ENCODE results near the gene CRB1.

Gene CRB1

GRCh38 chr1:197363855-197364254, 95.8 kb downstream of the CRB1 start (continued):
- TF ChIP-seq ZNF146 (tag by site-specific recombination; IDR thresholded peaks at IDR 0.05) (no peak), ZNF292 (tag by site-specific recombination; IDR thresholded peaks at IDR 0.05; ENCODE audit: borderline replicate concordance, low read depth) (no peak), ZBTB26 (tag by site-specific recombination; optimal IDR thresholded peaks at IDR 0.05) (no peak), ZNF140 (tag by site-specific recombination; IDR thresholded peaks at IDR 0.05) (no peak), PRDM1 (tag by site-specific recombination; IDR thresholded peaks at IDR 0.05) (no peak), OVOL3 (tag by site-specific recombination; IDR thresholded peaks at IDR 0.05) (no peak)

- no peak for TF ChIP-seq ZNF571 (tag by site-specific recombination; IDR thresholded peaks at IDR 0.05)
- no peak for TF ChIP-seq PRDM2 (tag by site-specific recombination; IDR thresholded peaks at IDR 0.05; ENCODE audit: borderline replicate concordance)
- no peak for TF ChIP-seq ZNF423 (tag by site-specific recombination; IDR thresholded peaks at IDR 0.05)
- TF ChIP-seq ZNF302 (tag by site-specific recombination; IDR thresholded peaks at IDR 0.05; ENCODE audit: low read depth) = no peak
- no peak for TF ChIP-seq ZNF202 (tag by site-specific recombination; IDR thresholded peaks at IDR 0.05; ENCODE audit: borderline replicate concordance)
- no peak for TF ChIP-seq ZNF148 (tag by site-specific recombination; IDR thresholded peaks at IDR 0.05; ENCODE audit: borderline replicate concordance)
- no peak for TF ChIP-seq ZBTB17 (tag by site-specific recombination; IDR thresholded peaks at IDR 0.05)
- no peak for TF ChIP-seq PBX3 (CRISPR knock-in tag; IDR thresholded peaks at IDR 0.05)
- no peak for TF ChIP-seq ZNF513 (tag by site-specific recombination; IDR thresholded peaks at IDR 0.05)
- no peak for TF ChIP-seq ZFP3 (tag by site-specific recombination; IDR thresholded peaks at IDR 0.05; ENCODE audit: low read depth)
- TF ChIP-seq ZNF157 (tag by site-specific recombination; IDR thresholded peaks at IDR 0.05) = no peak
- TF ChIP-seq ZNF155 (tag by site-specific recombination; IDR thresholded peaks at IDR 0.05) = no peak
- TF ChIP-seq GLI2 (tag by site-specific recombination; IDR thresholded peaks at IDR 0.05; ENCODE audit: borderline replicate concordance, low read depth) = no peak
- no peak for TF ChIP-seq ZSCAN18 (tag by site-specific recombination; IDR thresholded peaks at IDR 0.05)
- no peak for TF ChIP-seq ZNF560 (tag by site-specific recombination; IDR thresholded peaks at IDR 0.05; ENCODE audit: borderline replicate concordance)
- TF ChIP-seq HOXA7 (CRISPR knock-in tag; IDR thresholded peaks at IDR 0.05; ENCODE audit: borderline replicate concordance) = no peak
- H3K9me3 ChIP-seq (ENCODE audit: control insufficient read depth, insufficient read depth, low read depth, low read length) = no peaks in the 10 kb centered on the region
- ChIA-PET CTCF (no interaction called here), POLR2A (no interaction called here)
- H3K4me3 ChIP-seq (ENCODE audit: low read depth, low read length) = no peak overlapping the region
- H3K4me1 ChIP-seq (ENCODE audit: control insufficient read depth, insufficient read depth, low read length) = no peaks in the 10 kb centered on the region
- H3K36me3 ChIP-seq (ENCODE audit: control insufficient read depth in 2 of 2, insufficient read depth in 1 of 2, low read length in 2 of 2) = no peaks in the 10 kb centered on the region
- no peak overlapping the region for H3K27ac ChIP-seq (ENCODE audit: extremely low read depth, low read depth, low read length)
Observed at GRCh38 chr1:197366996-197367395, 98.9 kb downstream of the CRB1 start.
